GM12891 (cell line): ENCODE data around the gene MIEF1.

Experiments
- DNase-seq: peaks from one replicate; pipeline ENCODE4 v3.0.0; 2011; ENCODE audit warnings: low spot score; ENCODE audit not compliant: insufficient read length
- FAIRE-seq: peaks from 2 replicates; lab custom pipeline; 2011; peaks lifted over from hg19 to GRCh38; lab: Jason Lieb, UNC
- PAX5 ChIP-seq: IDR thresholded peaks from 2 replicates; pipeline ENCODE4 v1.6.1; 2011; ENCODE audit warnings: low read length, moderate library complexity, mild to moderate bottlenecking; ENCODE audit not compliant: insufficient read depth, severe bottlenecking
- POLR2A ChIP-seq: IDR thresholded peaks from 2 replicates; pipeline ENCODE4 v1.6.1; 2011; ENCODE audit warnings: low read depth, low read length, control low read depth
- POLR2AphosphoS5 ChIP-seq: IDR thresholded peaks from 2 replicates; pipeline ENCODE4 v1.6.1; 2011; ENCODE audit warnings: low read depth, low read length, control low read depth
- POU2F2 ChIP-seq: IDR thresholded peaks from 2 replicates; pipeline ENCODE4 v1.6.1; 2011; ENCODE audit warnings: low read depth, mild to moderate bottlenecking, control low read depth, low read length, moderate library complexity
- SPI1 ChIP-seq: IDR thresholded peaks from 2 replicates; pipeline ENCODE4 v1.6.1; 2011; ENCODE audit warnings: low read depth, low read length, control low read depth
- TAF1 ChIP-seq: IDR thresholded peaks from 2 replicates; pipeline ENCODE4 v1.6.1; 2011; ENCODE audit warnings: low read depth, low read length, control low read depth

Gene MIEF1

GRCh38 chr22:39488563-39489083, 13.5 kb upstream of the MIEF1 start:
- no peak for DNase-seq
- FAIRE-seq, result no peak
- no peak for TF ChIP-seq PAX5
- TF ChIP-seq POLR2A, result no peak
- no peak for TF ChIP-seq TAF1
- no peak for TF ChIP-seq POU2F2
- TF ChIP-seq POLR2AphosphoS5, result no peak
- TF ChIP-seq SPI1, result no peak

- DNase-seq, result no peak
- no peak for FAIRE-seq
- TF ChIP-seq POU2F2, result no peak
- 0 out of 2 replicates have a peak, but pooled peaks have one; percentile 8 for TF ChIP-seq POLR2AphosphoS5
Measured at GRCh38 chr22:39489094-39490068, 12.7 kb upstream of the MIEF1 start.

- peak; percentile 94 for FAIRE-seq
- TF ChIP-seq POLR2A (no peak), SPI1 (no peak)
- DNase-seq, result peak; percentile 95
Measured at GRCh38 chr22:39490135-39490798, 11.8 kb upstream of the MIEF1 start.

GRCh38 chr22:39490966-39491680, 11.0 kb upstream of the MIEF1 start:
- no peak for TF ChIP-seq POU2F2
- no peak for TF ChIP-seq PAX5
- no peak for TF ChIP-seq POLR2AphosphoS5
- no peak for TF ChIP-seq SPI1
- TF ChIP-seq TAF1, result no peak
- no peak for TF ChIP-seq POLR2A
- FAIRE-seq, result no peak
- DNase-seq, result no peak

GRCh38 chr22:39491696-39492095, 10.4 kb upstream of the MIEF1 start:
- FAIRE-seq, result no peak
- no peak for TF ChIP-seq POU2F2
- no peak for TF ChIP-seq TAF1
- TF ChIP-seq POLR2A, result no peak
- no peak for TF ChIP-seq POLR2AphosphoS5
- TF ChIP-seq PAX5, result no peak
- TF ChIP-seq SPI1, result no peak

GRCh38 chr22:39492186-39492585, 9.9 kb upstream of the MIEF1 start:
- DNase-seq, result no peak
- FAIRE-seq, result no peak

More at GRCh38 chr22:39491696-39492095, 10.4 kb upstream of the MIEF1 start:
- DNase-seq, result no peak

GRCh38 chr22:39493759-39494158, 8.3 kb upstream of the MIEF1 start:
- FAIRE-seq (peak; percentile 23), DNase-seq (no peak)
- TF ChIP-seq PAX5 (no peak), TAF1 (no peak), POU2F2 (no peak), SPI1 (no peak), POLR2A (no peak), POLR2AphosphoS5 (no peak)

More at GRCh38 chr22:39492186-39492585, 9.9 kb upstream of the MIEF1 start:
- TF ChIP-seq POLR2AphosphoS5 (no peak), POU2F2 (no peak), SPI1 (no peak), POLR2A (no peak), PAX5 (no peak), TAF1 (no peak)

- FAIRE-seq (no peak), DNase-seq (no peak)
- TF ChIP-seq PAX5, result no peak
- no peak for TF ChIP-seq POLR2AphosphoS5
- TF ChIP-seq SPI1, result no peak
- TF ChIP-seq TAF1, result no peak
- TF ChIP-seq POLR2A, result no peak
- no peak for TF ChIP-seq POU2F2
Measured at GRCh38 chr22:39494471-39495120, 7.5 kb upstream of the MIEF1 start.
